A549 treated with AZD2906 at 1 μM for 4 hours (cell line): ENCODE results near the gene SPTY2D1. TPM values are rescaled to one million over a fixed set of nuclear protein-coding genes. Genes with fewer than 3 reads are reported as not detected.

Experiments
- total RNA-seq: library from RNA; stranded (reverse); fragments of 200-300 nt; extraction: Qiagen RNA extraction; gene quantifications from 5 replicates; pipeline ENCODE4 v1.2.3, GENCODE V29; 2022

SPTY2D1 gene, protein sequence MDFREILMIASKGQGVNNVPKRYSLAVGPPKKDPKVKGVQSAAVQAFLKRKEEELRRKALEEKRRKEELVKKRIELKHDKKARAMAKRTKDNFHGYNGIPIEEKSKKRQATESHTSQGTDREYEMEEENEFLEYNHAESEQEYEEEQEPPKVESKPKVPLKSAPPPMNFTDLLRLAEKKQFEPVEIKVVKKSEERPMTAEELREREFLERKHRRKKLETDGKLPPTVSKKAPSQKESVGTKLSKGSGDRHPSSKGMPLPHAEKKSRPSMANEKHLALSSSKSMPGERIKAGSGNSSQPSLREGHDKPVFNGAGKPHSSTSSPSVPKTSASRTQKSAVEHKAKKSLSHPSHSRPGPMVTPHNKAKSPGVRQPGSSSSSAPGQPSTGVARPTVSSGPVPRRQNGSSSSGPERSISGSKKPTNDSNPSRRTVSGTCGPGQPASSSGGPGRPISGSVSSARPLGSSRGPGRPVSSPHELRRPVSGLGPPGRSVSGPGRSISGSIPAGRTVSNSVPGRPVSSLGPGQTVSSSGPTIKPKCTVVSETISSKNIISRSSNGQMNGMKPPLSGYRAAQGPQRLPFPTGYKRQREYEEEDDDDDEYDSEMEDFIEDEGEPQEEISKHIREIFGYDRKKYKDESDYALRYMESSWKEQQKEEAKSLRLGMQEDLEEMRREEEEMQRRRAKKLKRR
- 13.7 to 21.8 TPM (median 16.3 TPM) in 5 replicates for total RNA-seq

DNA sequence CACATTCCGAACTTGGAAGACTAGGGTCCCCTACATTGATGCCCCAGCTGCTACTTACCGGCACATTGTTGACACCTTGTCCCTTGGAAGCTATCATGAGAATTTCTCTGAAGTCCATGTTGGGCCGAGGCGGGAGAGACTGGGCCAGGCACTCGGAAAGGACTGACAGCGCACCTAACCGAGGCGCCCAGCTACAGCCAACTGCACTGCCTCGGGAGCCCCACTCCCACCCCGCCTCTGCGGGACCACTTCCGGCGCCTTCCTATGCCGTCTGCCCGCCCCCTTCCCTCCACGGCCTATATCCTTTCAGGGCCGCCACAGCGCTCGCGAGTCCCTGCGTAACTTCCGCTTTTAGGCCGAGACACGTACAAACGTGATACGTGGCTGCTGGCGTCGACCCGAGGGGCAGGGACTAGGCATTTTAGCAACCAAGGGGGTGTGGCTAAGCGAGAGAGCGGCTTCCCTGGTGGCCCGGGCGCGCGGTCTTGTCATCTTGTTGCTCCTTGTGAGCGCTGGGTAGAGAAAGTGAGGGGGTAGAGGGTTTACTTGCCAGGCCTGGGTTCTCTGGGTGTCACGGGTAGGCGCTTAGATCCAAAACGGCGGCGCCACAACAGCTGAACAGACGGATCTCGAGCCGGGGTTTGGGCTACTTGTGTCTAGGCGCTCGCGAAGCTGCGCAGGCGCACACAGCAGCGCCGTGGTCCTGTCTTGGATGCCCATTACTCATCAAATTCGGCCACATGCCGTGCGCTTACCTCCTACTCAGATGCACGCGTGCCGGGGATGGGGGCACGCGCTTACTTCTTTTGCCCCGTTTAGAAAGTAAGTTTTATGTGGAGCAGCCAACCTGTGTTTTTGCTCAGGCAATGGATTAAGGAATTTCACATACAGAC, at the start of gene SPTY2D1:
SPTY2D1 (minus strand) TSS at position 203 of the 893 bp plus-strand sequence; CDS start at position 118, 85 bp downstream.

DNA sequence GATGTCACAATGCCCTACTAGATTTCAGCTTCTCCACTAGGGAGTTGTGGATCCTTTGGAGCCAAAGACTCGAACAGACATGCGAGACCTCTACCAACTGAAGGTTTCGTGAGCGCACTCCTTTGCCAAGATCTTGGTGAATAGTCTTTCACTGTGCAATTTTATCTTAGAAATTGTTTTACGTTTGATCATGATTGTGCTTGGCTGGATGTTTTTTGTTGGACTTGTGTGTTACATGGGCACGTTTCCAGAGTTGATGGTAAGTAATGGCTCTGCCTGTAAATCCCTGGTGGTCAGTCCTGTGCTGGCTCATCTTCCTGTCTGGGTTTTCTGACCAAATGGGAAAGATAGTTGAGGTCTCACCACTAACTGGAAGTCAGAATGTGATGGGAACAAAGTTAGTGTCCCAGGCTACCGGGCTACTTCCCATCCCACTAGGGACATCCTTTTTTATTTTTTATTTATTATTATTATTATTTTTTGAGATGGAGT, 34.4 kb downstream of the SPTY2D1 start, which contains the start of gene MISFA:
MISFA (plus strand) TSS at position 51 of the 492 bp plus-strand sequence; CDS start at position 191, 140 bp downstream.

DNA sequence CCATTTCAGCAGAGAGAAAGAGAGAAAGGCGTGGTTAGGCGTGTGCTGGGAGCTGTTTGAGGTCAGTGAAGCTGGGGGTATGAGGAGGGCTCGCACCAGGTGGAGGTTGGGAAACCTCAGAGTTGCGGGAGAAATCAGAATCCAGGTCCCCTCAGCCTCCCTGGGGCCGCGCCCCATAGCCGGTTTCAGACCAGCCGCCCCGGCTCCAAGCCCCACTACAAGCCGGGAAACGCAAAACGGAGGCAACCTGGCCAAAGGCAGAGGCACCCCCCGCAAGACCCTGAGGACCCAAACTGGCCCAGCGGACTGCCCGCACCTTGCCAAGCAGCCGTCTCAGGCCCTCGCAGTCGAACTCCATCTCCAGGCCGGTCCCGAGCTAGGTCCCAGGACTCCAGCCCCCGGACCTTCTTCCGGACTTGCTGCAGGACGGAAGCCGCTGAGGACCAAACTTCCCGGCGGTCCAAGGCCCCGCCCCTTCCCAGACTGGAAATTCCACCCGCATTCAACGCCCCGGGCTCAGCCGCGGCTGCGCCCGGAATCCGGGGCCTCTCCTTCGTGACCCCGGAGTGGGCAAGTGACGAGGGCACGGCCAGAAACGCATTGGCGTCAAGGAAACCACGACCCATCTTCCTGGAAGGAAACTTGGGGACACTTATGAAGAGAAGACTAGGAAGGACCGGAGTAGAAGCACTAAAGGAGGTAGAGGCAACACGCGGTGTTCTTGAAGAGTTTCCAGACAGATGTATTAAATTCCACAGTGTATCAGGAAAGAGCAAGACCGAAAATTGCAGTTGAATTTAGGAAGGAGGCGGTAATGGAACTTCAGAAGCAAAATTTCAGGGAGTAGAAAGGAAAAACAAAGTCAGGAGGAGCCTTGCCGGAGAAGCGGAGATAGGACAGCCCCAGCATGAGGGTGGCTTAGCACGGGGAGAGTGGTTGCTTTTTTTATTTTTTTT, 45.6 kb downstream of the SPTY2D1 start, which contains the start of gene UEVLD:
UEVLD (minus strand) TSS at position 438 of the 956 bp plus-strand sequence; CDS start at position 358, 80 bp downstream.

Other genes with a start within 250 kb of the SPTY2D1 start
- gene LDHA, start 239.8 kb downstream of the SPTY2D1 start, total RNA-seq = 2,634 to 4,068 TPM (median 3,108 TPM) in 5 replicates
- gene LDHC, start 222.0 kb downstream of the SPTY2D1 start, total RNA-seq = 0.13 to 0.17 TPM (median 0.15 TPM) in 3 of 5 replicates, not detected in the others
- not detected in 5 replicates for gene LDHAL6A, start 178.5 kb downstream of the SPTY2D1 start, total RNA-seq
- 91.2 to 112 TPM (median 97.0 TPM) in 5 replicates for gene TSG101, start 107.4 kb downstream of the SPTY2D1 start, total RNA-seq
- gene UEVLD, start 45.6 kb downstream of the SPTY2D1 start, total RNA-seq = 17.3 to 25.0 TPM (median 19.2 TPM) in 5 replicates
- gene MISFA, start 34.6 kb downstream of the SPTY2D1 start, total RNA-seq = 1.4 to 2.6 TPM (median 1.6 TPM) in 5 replicates
- 0.18 to 0.38 TPM (median 0.32 TPM) in 5 replicates for gene TMEM86A, start 64.4 kb upstream of the SPTY2D1 start, total RNA-seq
- gene IGSF22, start 91.8 kb upstream of the SPTY2D1 start, total RNA-seq = not detected in 5 replicates
- gene PTPN5, start 157.5 kb upstream of the SPTY2D1 start, total RNA-seq = 0.01 to 0.06 TPM (median 0.06 TPM) in 3 of 5 replicates, not detected in the others